Stimulated activated CD4-positive, alpha-beta T cell treated with anti-CD3 and anti-CD28 coated beads, Interleukin-1b, Interleukin-23, amount 100 ng/mL, for 4 hours (primary cell): Measurements from ENCODE around the gene PISD.
"Not testable (repeated sequence)": the region's sequence is repeated elsewhere in the genome, so short reads cannot be mapped to it uniquely, and the experiment has no call there.

ENCODE experiments used
- DNase-seq, 2 donors: peaks; one replicate each; pipeline ENCODE4 v3.0.0-alpha.2; 2020; ENCODE audit warnings: low read depth in 2 of 2

The PISD gene

GRCh38 chr22:31610611-31611010, 51.4 kb downstream of the PISD start:
- no peak for DNase-seq

DNA sequence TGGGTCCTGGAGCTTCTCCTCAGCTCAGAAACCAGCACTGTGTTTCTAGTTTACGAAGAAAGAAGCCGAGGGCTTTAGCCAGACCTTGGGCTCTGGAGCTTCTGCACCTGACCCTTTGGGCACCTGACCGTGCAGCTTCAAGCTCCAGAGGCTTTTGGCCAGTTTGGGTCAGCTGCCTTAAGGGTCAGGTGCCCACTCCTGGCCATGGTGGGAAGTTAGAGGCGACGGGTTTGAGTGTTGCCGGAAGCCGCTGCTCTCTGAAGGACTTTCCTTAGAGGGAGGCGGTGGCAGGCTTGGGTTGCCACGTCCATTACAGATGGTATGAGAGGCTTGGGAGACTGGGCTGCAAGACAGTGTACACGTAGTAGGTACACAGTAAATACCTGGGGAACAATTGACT, 52.3 kb downstream of the PISD start:
- DNase-seq: no peak

DNA sequence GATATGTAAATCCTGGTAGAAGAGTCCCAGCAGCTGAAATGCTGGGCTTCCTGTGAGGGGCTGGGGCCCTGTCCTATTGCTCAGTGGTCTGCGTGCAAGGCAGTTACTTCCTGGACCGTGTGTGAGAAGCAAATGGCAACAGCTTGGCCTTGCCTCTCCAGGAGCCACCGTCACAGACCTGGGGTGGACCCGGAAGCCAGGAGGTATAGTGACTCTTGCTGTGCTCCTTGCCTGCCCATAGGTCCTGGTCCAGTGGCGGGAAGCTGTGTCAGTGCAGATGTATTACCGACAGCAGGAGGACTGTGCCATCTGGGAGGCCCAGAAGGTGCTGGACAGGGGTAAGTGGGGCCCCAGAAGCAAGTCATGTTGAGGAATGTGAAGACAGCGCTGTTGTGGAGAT, 54.3 kb downstream of the PISD start:
- no peak for DNase-seq

DNA sequence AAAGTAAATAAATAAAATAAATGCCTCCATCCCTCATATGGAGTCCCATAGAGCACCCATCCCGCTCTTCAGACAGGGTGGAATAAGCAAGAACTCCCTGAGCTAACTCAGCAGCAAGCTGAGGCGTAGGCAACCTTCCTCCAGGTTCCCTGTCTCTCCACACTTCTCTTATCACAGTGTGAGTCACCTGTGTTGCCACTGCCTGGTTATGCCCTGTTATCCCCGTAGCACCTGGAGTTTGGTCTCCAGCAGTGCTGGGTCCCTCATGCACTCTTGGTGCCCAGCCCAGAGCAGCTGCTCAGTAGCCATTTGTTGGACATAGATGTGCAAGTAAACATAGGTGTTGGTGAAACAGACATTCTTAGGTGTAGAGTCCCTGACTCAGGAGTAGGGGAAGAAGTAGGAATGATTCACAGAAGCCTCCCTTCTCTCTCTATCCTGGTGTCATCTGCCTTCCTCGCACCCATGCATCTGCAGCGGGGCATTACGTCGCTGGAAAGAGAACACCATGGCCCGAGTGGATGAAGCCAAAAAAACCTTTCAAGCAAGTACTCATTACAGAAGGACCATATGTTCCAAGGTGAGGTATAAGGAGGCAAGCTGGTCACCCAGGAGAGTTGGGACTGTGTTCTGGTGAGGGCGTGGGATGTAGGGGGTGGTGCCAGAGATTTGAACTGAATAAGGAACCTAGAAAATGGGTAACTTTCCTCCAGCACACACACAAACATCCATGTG, 56.0 kb downstream of the PISD start:
- no peak for DNase-seq

- DNase-seq: no peak
These were observed 57.0 kb downstream of the PISD start for GRCh38 chr22:31604746-31605705.

- DNase-seq: no peak
These were observed 57.8 kb downstream of the PISD start for GRCh38 chr22:31604137-31604705.

DNA sequence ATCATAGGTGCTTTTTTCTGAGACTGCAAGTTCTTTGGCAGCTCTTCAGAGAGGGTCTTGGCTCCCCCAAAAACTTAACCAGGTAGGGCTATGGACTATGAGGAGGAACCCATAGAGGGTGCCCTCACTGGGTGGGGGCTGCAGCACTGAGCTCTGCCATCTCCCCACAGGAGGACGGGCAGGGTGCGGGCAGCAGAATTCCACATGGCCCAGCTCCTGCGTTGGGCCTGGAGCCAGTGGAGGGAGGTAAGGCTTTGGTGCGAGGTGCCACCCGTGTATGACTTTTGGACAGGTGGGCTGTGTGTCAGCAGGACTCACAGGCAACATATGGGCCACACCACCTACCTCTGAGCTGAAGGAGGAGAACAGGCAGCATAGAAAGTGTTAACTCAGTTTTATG, 58.4 kb downstream of the PISD start:
- DNase-seq: no peak

GRCh38 chr22:31603081-31603525, 58.9 kb downstream of the PISD start:
- no peak for DNase-seq

DNA sequence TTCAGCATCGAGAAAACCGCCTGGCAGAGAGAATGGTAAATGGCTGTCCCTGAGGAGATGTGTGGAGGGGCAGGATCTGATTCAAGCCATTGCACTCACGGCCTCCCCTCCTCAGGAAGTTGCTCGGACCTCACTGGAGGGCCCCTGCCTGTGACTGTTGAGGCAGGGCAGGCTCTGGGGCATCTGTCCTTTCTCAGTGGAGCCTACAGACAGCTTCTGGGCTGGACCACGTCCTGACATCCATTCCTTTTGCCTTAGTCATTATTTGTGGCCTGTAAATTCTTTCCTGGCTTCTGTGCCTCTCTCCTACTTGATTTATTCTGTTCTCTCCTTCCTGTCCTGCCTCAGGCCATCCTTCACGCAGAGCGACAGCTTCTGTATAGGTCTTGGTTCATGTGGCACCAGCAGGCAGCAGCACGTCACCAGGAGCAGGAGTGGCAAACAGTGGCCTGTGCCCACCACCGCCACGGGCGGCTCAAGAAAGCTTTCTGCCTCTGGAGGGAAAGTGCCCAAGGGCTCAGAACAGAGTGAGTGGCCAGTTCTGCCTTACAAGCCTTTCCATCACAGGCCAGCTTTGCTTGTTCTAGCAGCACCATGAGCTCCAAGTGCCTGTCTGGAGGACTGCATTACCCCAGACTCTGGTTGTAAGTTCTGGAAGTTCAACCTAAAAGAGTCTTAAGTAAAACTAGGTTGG, 59.6 kb downstream of the PISD start:
- DNase-seq: no peak

- DNase-seq: no peak
These were observed 66.7 kb downstream of the PISD start for GRCh38 chr22:31595271-31595670.

GRCh38 chr22:31590161-31590560, 71.9 kb downstream of the PISD start:
- DNase-seq: not testable (repeated sequence)

GRCh38 chr22:31588970-31589675, 72.9 kb downstream of the PISD start:
- DNase-seq: no peak

- no peak for DNase-seq
These were observed 75.7 kb downstream of the PISD start for GRCh38 chr22:31586137-31586920.

GRCh38 chr22:31585161-31585859, 76.7 kb downstream of the PISD start:
- no peak for DNase-seq

DNA sequence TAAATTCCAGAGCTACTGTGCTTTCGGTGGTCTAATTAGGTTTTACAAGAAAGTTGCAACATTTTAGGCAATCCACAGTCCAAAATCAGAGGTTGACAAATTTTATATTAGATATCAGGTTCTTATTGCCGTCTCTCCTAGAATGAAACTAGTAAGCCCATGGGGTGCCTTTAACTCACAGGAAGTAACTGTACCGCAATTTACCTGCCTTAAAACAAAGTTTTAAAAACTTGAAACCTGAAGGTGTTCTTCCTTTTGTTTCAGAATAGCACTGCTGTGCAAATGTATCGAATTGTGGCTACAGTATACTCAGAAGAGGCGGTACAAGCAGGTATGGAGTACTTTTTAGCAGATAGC, 77.2 kb downstream of the PISD start:
- DNase-seq: no peak

GRCh38 chr22:31583861-31584485, 78.0 kb downstream of the PISD start:
- no peak for DNase-seq

GRCh38 chr22:31579835-31580242, 82.2 kb downstream of the PISD start:
- DNase-seq: no peak

- no peak for DNase-seq
These were observed 83.8 kb downstream of the PISD start for GRCh38 chr22:31578171-31578570.

GRCh38 chr22:31577711-31578110, 84.3 kb downstream of the PISD start:
- DNase-seq: no peak
